RWPE1 (cell line): Measurements from ENCODE around the gene GATA6.

Experiments used
- CTCF ChIA-PET: fragments of 350-600 bp; sonication (Branson Sonifier 250); formaldehyde crosslinking; extraction: SDS; loops from one replicate; lab custom pipeline; 2021; lab: Yijun Ruan, JAX
- POLR2A ChIA-PET: fragments of 400-600 bp; formaldehyde crosslinking; extraction: SDS; loops from one replicate; lab custom pipeline; 2020; ENCODE audit warnings: antibody characterized with exemption; ENCODE audit not compliant: low non-redundant PET; lab: Yijun Ruan, JAX
- DNase-seq: peaks from one replicate; pipeline ENCODE4 v3.0.0; 2012; ENCODE audit warnings: low spot score
- H3K27ac ChIP-seq: fragments of 450-650 bp; 2 replicates; pipeline ENCODE4 v1.5.1; 2017
- CTCF ChIP-seq: fragments of 450-650 bp; conservative IDR thresholded peaks from 2 replicates; pipeline ENCODE4 v1.5.1; 2017; ENCODE audit warnings: low read depth, mild to moderate bottlenecking

GATA6 gene

GRCh38 chr18:22223965-22224322 lies 54.6 kb downstream of the GATA6 start:
- DNase-seq, result no peak
- H3K27ac ChIP-seq, result peak overlapping the region; percentile 67
- TF ChIP-seq CTCF, result no peak
- ChIA-PET POLR2A (no interaction called here), CTCF (interaction anchor here (0.6 to 0.7 kb wide), 2 partner anchors 20 to 859 kb away, joined by 3 read pairs; no protein-coding TSS in a partner anchor)

GRCh38 chr18:22224339-22224738 lies 55.0 kb downstream of the GATA6 start:
- ChIA-PET POLR2A (no interaction called here), CTCF (no interaction called here)
- no peak for TF ChIP-seq CTCF
- no peak for DNase-seq
- no peak overlapping the region for H3K27ac ChIP-seq

GRCh38 chr18:22226801-22227200 lies 57.4 kb downstream of the GATA6 start:
- no peak overlapping the region for H3K27ac ChIP-seq
- POLR2A ChIA-PET, result no interaction called here
- DNase-seq, result no peak
- CTCF ChIA-PET, result interaction anchor here (0.6 kb wide), 2 partner anchors 125 to 1835 kb away, joined by 3 to 7 read pairs; no protein-coding TSS in a partner anchor
- TF ChIP-seq CTCF, result no peak

GRCh38 chr18:22228976-22229375 lies 59.6 kb downstream of the GATA6 start:
- peak; percentile 20 for DNase-seq
- H3K27ac ChIP-seq, result no peak overlapping the region
- no peak for TF ChIP-seq CTCF
- POLR2A ChIA-PET, result no interaction called here
- CTCF ChIA-PET, result no interaction called here

- POLR2A ChIA-PET, result no interaction called here
- CTCF ChIA-PET, result no interaction called here
- DNase-seq, result no peak
- H3K27ac ChIP-seq, result no peak overlapping the region
- no peak for TF ChIP-seq CTCF
Observed at GRCh38 chr18:22229456-22230124, 60.2 kb downstream of the GATA6 start.

GRCh38 chr18:22230471-22230945 lies 61.1 kb downstream of the GATA6 start:
- CTCF ChIA-PET, result no interaction called here
- no peak for TF ChIP-seq CTCF
- peak; percentile 30 for DNase-seq
- POLR2A ChIA-PET, result no interaction called here
- H3K27ac ChIP-seq, result no peak overlapping the region
